D721Med (cell line): ENCODE data around the gene HSF2BP.
"Not testable (repeated sequence)": the region's sequence is repeated elsewhere in the genome, so short reads cannot be mapped to it uniquely, and the experiment has no call there.

Source experiments
- DNase-seq: peaks from one replicate; pipeline ENCODE4 v3.0.0; 2011; ENCODE audit warnings: low spot score; ENCODE audit not compliant: insufficient read length
- FAIRE-seq: peaks from 2 replicates; lab custom pipeline; 2011; peaks lifted over from hg19 to GRCh38; lab: Jason Lieb, UNC
- CTCF ChIP-seq: IDR thresholded peaks from 2 replicates; pipeline ENCODE4 v1.5.1; 2012; ENCODE audit warnings: mild to moderate bottlenecking, control low read depth; ENCODE audit not compliant: insufficient read depth; ENCODE audit errors: missing control alignments

HSF2BP gene

GRCh38 chr21:43596616-43597015 is 62.7 kb downstream of the HSF2BP start:
- TF ChIP-seq CTCF: no peak
- FAIRE-seq: no peak
- DNase-seq: no peak

GRCh38 chr21:43595769-43596168 is 63.5 kb downstream of the HSF2BP start:
- not testable (repeated sequence) for FAIRE-seq, DNase-seq

GRCh38 chr21:43593078-43593477 is 66.2 kb downstream of the HSF2BP start:
- no peak for FAIRE-seq
- no peak for TF ChIP-seq CTCF

GRCh38 chr21:43591571-43591970 is 67.7 kb downstream of the HSF2BP start:
- TF ChIP-seq CTCF: no peak
- DNase-seq (no peak), FAIRE-seq (no peak)

More at GRCh38 chr21:43593078-43593477, 66.2 kb downstream of the HSF2BP start:
- no peak for DNase-seq

- FAIRE-seq: no peak
- no peak for TF ChIP-seq CTCF
- no peak for DNase-seq
These were observed 69.1 kb downstream of the HSF2BP start for GRCh38 chr21:43590194-43590593.

- DNase-seq (no peak), FAIRE-seq (no peak)
- TF ChIP-seq CTCF: no peak
These were observed 70.3 kb downstream of the HSF2BP start for GRCh38 chr21:43588957-43589356.

- no peak for FAIRE-seq
- no peak for TF ChIP-seq CTCF
- DNase-seq: no peak
These were observed 73.3 kb downstream of the HSF2BP start for GRCh38 chr21:43585924-43586413.

- no peak for TF ChIP-seq CTCF
- FAIRE-seq (no peak), DNase-seq (no peak)
These were observed 73.8 kb downstream of the HSF2BP start for GRCh38 chr21:43585514-43585913.
